Endothelial cell of umbilical vein (primary cell): ENCODE data around the gene FLT4. TPM values are rescaled to one million over a fixed set of nuclear protein-coding genes. Genes with fewer than 3 reads are reported as not detected.

ENCODE experiments used
- BruUV-seq: library from RNA; stranded (reverse); fragments of 400-500 nt; replicated peaks from 2 replicates; lab custom pipeline; 2021; lab: Mats Ljungman, UMichigan
- CTCF ChIA-PET: fragments of 300-600, 350-600 bp; sonication (Branson Sonifier 250); formaldehyde crosslinking; loops from one replicate; lab custom pipeline; 2021; ENCODE audit warnings: antibody characterized with exemption, inconsistent platforms; lab: Charles Lee
- POLR2A ChIA-PET: fragments of 300-600, 350-600 bp; sonication (Branson Sonifier 250); formaldehyde crosslinking; loops from one replicate; lab custom pipeline; 2021; ENCODE audit warnings: antibody characterized with exemption, inconsistent platforms; lab: Charles Lee
- DNase-seq: peaks from one replicate; pipeline ENCODE4 v3.0.0-alpha.2; 2011; ENCODE audit warnings: low read depth, low spot score
- FAIRE-seq: peaks from 2 replicates; lab custom pipeline; 2011; peaks lifted over from hg19 to GRCh38; lab: Jason Lieb, UNC
- H2AFZ ChIP-seq: 2 replicates; pipeline ENCODE4 v1.6.0; 2012; ENCODE audit warnings: low read depth, low read length, control low read depth, inconsistent platforms
- H3K27ac ChIP-seq: 2 replicates; pipeline ENCODE4 v1.5.1; 2011; ENCODE audit warnings: low read depth, mild to moderate bottlenecking, control low read depth, low read length, moderate library complexity; ENCODE audit not compliant: insufficient read depth
- H3K27me3 ChIP-seq, 2 experiments: 2 replicates each; pipeline versions ENCODE4 v1.6.0 to v1.6.1; 2011; ENCODE audit warnings: low read length in 2 of 2, mixed read lengths in 1 of 2; ENCODE audit not compliant: control insufficient read depth in 2 of 2, insufficient read depth in 2 of 2
- H3K36me3 ChIP-seq, 2 experiments: 2 replicates in 1 of 2; 3 replicates in 1 of 2; pipeline ENCODE4 v1.5.1; 2011; ENCODE audit warnings: low read length in 2 of 2, mild to moderate bottlenecking in 1 of 2, moderate library complexity in 1 of 2; ENCODE audit not compliant: control insufficient read depth in 2 of 2, insufficient read depth in 2 of 2; ENCODE audit errors: extremely low read depth in 1 of 2
- H3K4me1 ChIP-seq: 3 replicates; pipeline ENCODE4 v1.5.1; 2011; ENCODE audit warnings: mild to moderate bottlenecking, low read length; ENCODE audit not compliant: control insufficient read depth, insufficient read depth; ENCODE audit errors: extremely low read depth
- H3K4me2 ChIP-seq: 2 replicates; pipeline ENCODE4 v1.6.1; 2011; ENCODE audit warnings: low read length, control low read depth, mixed read lengths; ENCODE audit not compliant: insufficient read depth
- H3K4me3 ChIP-seq, 3 experiments: fragments of 200-600 bp in 1 of 3; sonication (generic), shearing (Covaris generic) in 1 of 3; replicated peaks in 1 of 3; 2 replicates each; pipeline ENCODE4 v1.5.1; 2011 to 2016; ENCODE audit warnings: control low read depth in 3 of 3, low read length in 3 of 3, mild to moderate bottlenecking in 2 of 3, inconsistent platforms in 1 of 3, low read depth in 1 of 3, moderate library complexity in 1 of 3; ENCODE audit not compliant: insufficient read depth in 1 of 3
- H3K79me2 ChIP-seq: 2 replicates; pipeline ENCODE4 v1.6.0; 2012; ENCODE audit warnings: low read length, inconsistent platforms; ENCODE audit not compliant: control insufficient read depth, insufficient read depth
- H3K9ac ChIP-seq: replicated peaks from 2 replicates; pipeline ENCODE3; 2011; ENCODE audit warnings: low read length, control low read depth; ENCODE audit not compliant: insufficient read depth; ENCODE audit errors: extremely low read depth
- H3K9me1 ChIP-seq: replicated peaks from 3 replicates; pipeline ENCODE4 v1.6.0; 2011; ENCODE audit warnings: mild to moderate bottlenecking, low read length; ENCODE audit not compliant: control insufficient read depth, insufficient read depth; ENCODE audit errors: extremely low read depth
- H3K9me3 ChIP-seq: replicated peaks from 2 replicates; pipeline ENCODE4 v1.5.1; 2012; ENCODE audit warnings: low read length, inconsistent platforms; ENCODE audit not compliant: control insufficient read depth, insufficient read depth
- H4K20me1 ChIP-seq: replicated peaks from 2 replicates; pipeline ENCODE3; 2011; ENCODE audit warnings: mild to moderate bottlenecking, low read length; ENCODE audit not compliant: control insufficient read depth, insufficient read depth; ENCODE audit errors: extremely low read depth
- CTCF ChIP-seq, 2 donors: IDR thresholded peaks; 1 replicate in 1 of 2; 2 replicates in 1 of 2; pipeline ENCODE4 v1.5.1; 2011; ENCODE audit warnings: low read length in 2 of 2, mild to moderate bottlenecking in 2 of 2, moderate library complexity in 2 of 2, control low read depth in 1 of 2, inconsistent platforms in 1 of 2, low read depth in 1 of 2; ENCODE audit not compliant: insufficient read depth in 1 of 2; ENCODE audit errors: extremely low read depth in 1 of 2
- EZH2 ChIP-seq: IDR thresholded peaks from 2 replicates; pipeline ENCODE4 v1.6.1; 2012; ENCODE audit warnings: borderline replicate concordance, low read depth, mild to moderate bottlenecking, moderate library complexity, low read length, inconsistent platforms; ENCODE audit not compliant: severe bottlenecking
- FOS ChIP-seq: IDR thresholded peaks from 2 replicates; pipeline ENCODE4 v1.6.1; 2011; ENCODE audit warnings: mild to moderate bottlenecking, low read length, moderate library complexity, borderline replicate concordance; ENCODE audit not compliant: insufficient read depth
- GATA2 ChIP-seq: IDR thresholded peaks from 2 replicates; pipeline ENCODE4 v1.7.0; 2011; ENCODE audit warnings: low read depth, mild to moderate bottlenecking, moderate library complexity, mixed read lengths, low read length; ENCODE audit not compliant: insufficient read length, insufficient read depth
- JUN ChIP-seq: IDR thresholded peaks from 2 replicates; pipeline ENCODE4 v1.6.1; 2011; ENCODE audit warnings: borderline replicate concordance, low read depth; ENCODE audit not compliant: insufficient read length, insufficient read depth
- MAX ChIP-seq: IDR thresholded peaks from 2 replicates; pipeline ENCODE4 v1.6.1; 2011; ENCODE audit not compliant: insufficient read depth, insufficient read length
- MYC ChIP-seq: IDR thresholded peaks from one replicate; pipeline ENCODE4 v1.6.1; 2011; ENCODE audit warnings: mild to moderate bottlenecking, low read depth, low read length
- POLR2A ChIP-seq: IDR thresholded peaks from 2 replicates; pipeline ENCODE4 v1.6.1; 2012; ENCODE audit warnings: low read depth, mild to moderate bottlenecking, control low read depth, low read length
- POLR2AphosphoS5 ChIP-seq: IDR thresholded peaks from 2 replicates; pipeline ENCODE4 v1.6.1; 2012; ENCODE audit warnings: low read depth, mild to moderate bottlenecking, control low read depth, low read length, moderate library complexity; ENCODE audit not compliant: insufficient read depth
- dilution Hi-C: fragments of 300-500 bp; cut with MboI; formaldehyde crosslinking; loops from one replicate; pipeline ENCODE4 v1.15.0; 2019; ENCODE audit warnings: low sequenced_read_pairs; ENCODE audit not compliant: extremely low pct_ligation_motif_present
- intact Hi-C: fragments of 100-400 bp; cut with micrococcal nuclease; formaldehyde crosslinking; loops from one replicate; pipeline ENCODE4 v1.10.0; 2022
- polyA plus RNA-seq, 4 experiments: library from polyadenylated mRNA; depleted of rRNA in 3 of 4; stranded (reverse) in 3 of 4; unstranded in 1 of 4; fragments of >200 nt; gene quantifications; 2 replicates each; pipeline versions ENCODE4 v1.2.1 to v1.2.3, GENCODE V29; 2011 to 2012; ENCODE audit warnings: missing spikeins in 1 of 4
- total RNA-seq: library from RNA; stranded (reverse); gene quantifications from 2 replicates; pipeline ENCODE4 v1.2.3, GENCODE V29; 2021

FLT4 gene
- total and polyA plus RNA-seq, 2 donors (not counting 3 experiments of a cell fraction or from before 2014, with no cell fraction given) = 44.4 to 71.5 TPM

- Histone ChIP-seq H3K27me3 (no peaks in the 10 kb centered on the region), H3K9ac (no peak overlapping the region), H3K9me1 (no peaks in the 10 kb centered on the region), H3K9me3 (no peaks in the 10 kb centered on the region), H3K79me2 (no peaks in the 10 kb centered on the region), H3K4me2 (no peak overlapping the region), H3K4me1 (peaks cover 21% of the 10 kb centered on the region), H3K36me3 (no peaks in the 10 kb centered on the region), H3K27ac (no peak overlapping the region), H2AFZ (no peak overlapping the region), H4K20me1 (no peaks in the 10 kb centered on the region), H3K4me3 (no peak overlapping the region)
- intact Hi-C loops = loop anchor here (10.0 kb wide), 1 partner anchor 347 kb away; the partner anchor contains the start of gene MAPK9
- dilution Hi-C loops = no loop called here
- POLR2A ChIA-PET = interaction anchor here (0.7 kb wide), 1 partner anchor 17 kb away, joined by 4 read pairs; no protein-coding TSS in a partner anchor
- CTCF ChIA-PET = interaction anchor here (1.3 kb wide), 1 partner anchor 35 kb away, joined by 7 read pairs; no protein-coding TSS in a partner anchor
- FAIRE-seq (no peak), DNase-seq (no peak)
- no peak for TF ChIP-seq POLR2A
- TF ChIP-seq JUN = no peak
- no peak for TF ChIP-seq EZH2
- no peak for TF ChIP-seq POLR2AphosphoS5
- no peak for TF ChIP-seq GATA2
- TF ChIP-seq FOS = no peak
- BruUV-seq = no TSS peak
These were observed 7.9 kb downstream of the FLT4 start for GRCh38 chr5:180641566-180641900.

- H3K4me1 ChIP-seq = peaks cover 16% of the 10 kb centered on the region
- POLR2A ChIA-PET = no interaction called here
- H3K36me3 ChIP-seq = no peaks in the 10 kb centered on the region
- dilution Hi-C loops = no loop called here
- no peak overlapping the region for H3K4me2 ChIP-seq
- H4K20me1 ChIP-seq = no peaks in the 10 kb centered on the region
- H3K4me3 ChIP-seq = no peak overlapping the region
- CTCF ChIA-PET = interaction anchor here (1.3 kb wide), 1 partner anchor 35 kb away, joined by 7 read pairs; no protein-coding TSS in a partner anchor
- no peaks in the 10 kb centered on the region for H3K79me2 ChIP-seq
- TF ChIP-seq POLR2A (no peak), EZH2 (no peak), POLR2AphosphoS5 (no peak), MYC (no peak), FOS (no peak), JUN (no peak), MAX (no peak), GATA2 (no peak), CTCF (IDR thresholded peaks at IDR 0.05; ENCODE audit: extremely low read depth in 1 of 2, insufficient read depth in 1 of 2, low read depth in 1 of 2, low read length in 2 of 2) (no peak)
- H3K9me3 ChIP-seq = no peaks in the 10 kb centered on the region
- no peak overlapping the region for H3K27ac ChIP-seq
- no peaks in the 10 kb centered on the region for H3K27me3 ChIP-seq
- FAIRE-seq (no peak), DNase-seq (no peak)
- no peak overlapping the region for H2AFZ ChIP-seq
- intact Hi-C loops = loop anchor here (10.0 kb wide), 1 partner anchor 346 kb away; the partner anchor contains the start of gene MAPK9
- no TSS peak for BruUV-seq
- no peaks in the 10 kb centered on the region for H3K9me1 ChIP-seq
- no peak overlapping the region for H3K9ac ChIP-seq
These were observed 8.4 kb downstream of the FLT4 start for GRCh38 chr5:180640861-180641565.
